HG03432 (cell line): Measurements from ENCODE around the gene TM6SF1.
A peak's percentile ranks its signal among the peaks of the same experiment; 100 is the strongest.
"Not testable (repeated sequence)": the region's sequence is repeated elsewhere in the genome, so short reads cannot be mapped to it uniquely, and the experiment has no call there.

Source experiments
- ATAC-seq: cut with Tn5 transposase; IDR thresholded peaks from one replicate; pipeline ENCODE4 v1.9.1; 2021; ENCODE audit warnings: mild to moderate bottlenecking, moderate library complexity; ENCODE audit not compliant: unreplicated experiment

TM6SF1 gene

GRCh38 chr15:83087576-83087975 lies 19.9 kb upstream of the TM6SF1 start:
- ATAC-seq, result no peak

GRCh38 chr15:83088876-83089275 lies 18.6 kb upstream of the TM6SF1 start:
- no peak for ATAC-seq

- ATAC-seq, result no peak
Observed at GRCh38 chr15:83090465-83090864, 17.0 kb upstream of the TM6SF1 start.

- ATAC-seq, result not testable (repeated sequence)
Observed at GRCh38 chr15:83091965-83092308, 15.5 kb upstream of the TM6SF1 start.

- ATAC-seq, result peak; percentile 82
Observed at GRCh38 chr15:83092309-83092976, 15.0 kb upstream of the TM6SF1 start.

- no peak for ATAC-seq
Observed at GRCh38 chr15:83094583-83094982, 12.9 kb upstream of the TM6SF1 start.

- ATAC-seq, result no peak
Observed at GRCh38 chr15:83098079-83098478, 9.4 kb upstream of the TM6SF1 start.

GRCh38 chr15:83099290-83099689 lies 8.2 kb upstream of the TM6SF1 start:
- no peak for ATAC-seq

GRCh38 chr15:83100097-83100646 lies 7.3 kb upstream of the TM6SF1 start:
- ATAC-seq, result no peak

GRCh38 chr15:83102346-83102745 lies 5.1 kb upstream of the TM6SF1 start:
- ATAC-seq, result no peak

GRCh38 chr15:83104141-83104540 lies 3.3 kb upstream of the TM6SF1 start:
- no peak for ATAC-seq

- no peak for ATAC-seq
Observed at GRCh38 chr15:83105440-83105839, 2.0 kb upstream of the TM6SF1 start.

- ATAC-seq, result peak; percentile 13
Observed at GRCh38 chr15:83107841-83108181, 366 bp downstream of the TM6SF1 start.

- peak; percentile 71 for ATAC-seq
Observed at GRCh38 chr15:83108266-83109219, 1.1 kb downstream of the TM6SF1 start.

- ATAC-seq, result no peak
Observed at GRCh38 chr15:83109532-83109931, 2.1 kb downstream of the TM6SF1 start.

- no peak for ATAC-seq
Observed at GRCh38 chr15:83110381-83110780, 2.9 kb downstream of the TM6SF1 start.

GRCh38 chr15:83111149-83111548 lies 3.7 kb downstream of the TM6SF1 start:
- ATAC-seq, result no peak

- no peak for ATAC-seq
Observed at GRCh38 chr15:83112233-83112955, 4.9 kb downstream of the TM6SF1 start.

- ATAC-seq, result no peak
Observed at GRCh38 chr15:83112956-83113299, 5.5 kb downstream of the TM6SF1 start.

- no peak for ATAC-seq
Observed at GRCh38 chr15:83113881-83114674, 6.6 kb downstream of the TM6SF1 start.

- ATAC-seq, result no peak
Observed at GRCh38 chr15:83114856-83115255, 7.4 kb downstream of the TM6SF1 start.
